K562 (cell line): Measurements from ENCODE around the gene CAPN10.

Experiments used
- ATF6 ChIP-seq: sonication (generic); formaldehyde crosslinking; IDR thresholded peaks from 2 replicates; pipeline ENCODE4 v1.4.0; 2020; ENCODE audit warnings: mild to moderate bottlenecking, missing genetic modification reagents
- DACH1 ChIP-seq: fragments of 450-650 bp; IDR thresholded peaks from 2 replicates; pipeline ENCODE4 v1.6.1; 2018; ENCODE audit not compliant: partially characterized antibody
- GABPB1 ChIP-seq: sonication (generic); formaldehyde crosslinking; IDR thresholded peaks from 2 replicates; pipeline ENCODE4 v1.8.0; 2022; ENCODE audit warnings: mild to moderate bottlenecking, missing genetic modification reagents
- PKNOX1 ChIP-seq: fragments of 450-650 bp; IDR thresholded peaks from 2 replicates; pipeline ENCODE4 v1.6.1; 2016
- SREBF2 ChIP-seq: sonication (generic); formaldehyde crosslinking; IDR thresholded peaks from 2 replicates; pipeline ENCODE4 v1.4.0; 2020; ENCODE audit warnings: mild to moderate bottlenecking, missing genetic modification reagents

DNA sequence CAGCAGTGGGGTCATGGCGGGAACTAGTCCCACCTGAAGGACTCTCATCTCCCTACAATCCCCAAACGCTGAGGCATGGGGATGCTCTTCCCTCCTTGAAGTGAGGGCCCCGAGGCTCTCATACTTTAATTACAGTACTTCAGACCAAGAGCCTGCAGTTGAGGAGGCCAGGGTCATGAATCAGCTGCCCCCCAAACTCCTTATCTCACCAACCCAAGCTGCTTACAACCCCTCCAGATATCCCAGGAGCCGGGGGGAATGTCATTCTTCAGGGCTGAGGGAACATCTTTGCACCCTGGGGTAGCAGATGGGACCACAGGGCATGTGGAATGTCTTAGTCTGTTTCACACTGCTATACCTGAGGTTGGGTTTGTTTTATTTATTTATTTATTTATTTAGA, 2.8 kb upstream of the CAPN10 start:
- no peak for TF ChIP-seq GABPB1 (CRISPR knock-in tag)
- no peak for TF ChIP-seq SREBF2
- no peak for TF ChIP-seq PKNOX1
- TF ChIP-seq DACH1 = no peak
- no peak for TF ChIP-seq ATF6 (CRISPR knock-in tag)
